HS-5 (cell line): ENCODE measurements around the gene PRIM1.
"Not testable (repeated sequence)": the region's sequence is repeated elsewhere in the genome, so short reads cannot be mapped to it uniquely, and the experiment has no call there.

Source experiments
- DNase-seq: peaks from one replicate; pipeline ENCODE4 v3.0.0-alpha.2; 2012; ENCODE audit warnings: low read depth

Gene PRIM1

GRCh38 chr12:56751712-56752598, at the start of gene PRIM1:
Gene PRIM1, minus strand, starts transcription at chr12:56752323. Its CDS starts 25 bp downstream, at chr12:56752298.
- DNase-seq = peak; percentile 55

- DNase-seq = no peak
Measured at GRCh38 chr12:56800221-56800620, 48.1 kb upstream of the PRIM1 start.

- not testable (repeated sequence) for DNase-seq
Measured at GRCh38 chr12:56799345-56799744, 47.2 kb upstream of the PRIM1 start.

- not testable (repeated sequence) for DNase-seq
Measured at GRCh38 chr12:56795791-56796190, 43.7 kb upstream of the PRIM1 start.

- not testable (repeated sequence) for DNase-seq
Measured at GRCh38 chr12:56795046-56795562, 43.0 kb upstream of the PRIM1 start.

GRCh38 chr12:56793124-56793523, 41.0 kb upstream of the PRIM1 start:
- DNase-seq = not testable (repeated sequence)

GRCh38 chr12:56792678-56793077, 40.6 kb upstream of the PRIM1 start:
- DNase-seq = no peak

- not testable (repeated sequence) for DNase-seq
Measured at GRCh38 chr12:56789429-56789828, 37.3 kb upstream of the PRIM1 start.

GRCh38 chr12:56787498-56787897, 35.4 kb upstream of the PRIM1 start:
- no peak for DNase-seq

- DNase-seq = no peak
Measured at GRCh38 chr12:56785874-56786273, 33.8 kb upstream of the PRIM1 start.

GRCh38 chr12:56785141-56785865, 33.2 kb upstream of the PRIM1 start:
- DNase-seq = no peak

- DNase-seq = no peak
Measured at GRCh38 chr12:56781726-56782125, 29.6 kb upstream of the PRIM1 start.

GRCh38 chr12:56778756-56779155, 26.6 kb upstream of the PRIM1 start:
- DNase-seq = no peak

- DNase-seq = no peak
Measured at GRCh38 chr12:56776654-56777053, 24.5 kb upstream of the PRIM1 start.

GRCh38 chr12:56775638-56776037, 23.5 kb upstream of the PRIM1 start:
- no peak for DNase-seq

GRCh38 chr12:56773113-56773512, 21.0 kb upstream of the PRIM1 start:
- no peak for DNase-seq

GRCh38 chr12:56772625-56773024, 20.5 kb upstream of the PRIM1 start:
- no peak for DNase-seq

GRCh38 chr12:56769868-56770267, 17.7 kb upstream of the PRIM1 start:
- no peak for DNase-seq

- no peak for DNase-seq
Measured at GRCh38 chr12:56768424-56768823, 16.3 kb upstream of the PRIM1 start.

GRCh38 chr12:56766535-56766934, 14.4 kb upstream of the PRIM1 start:
- DNase-seq = no peak

GRCh38 chr12:56763753-56764657, 11.9 kb upstream of the PRIM1 start:
- no peak for DNase-seq

GRCh38 chr12:56761812-56762211, 9.7 kb upstream of the PRIM1 start:
- DNase-seq = no peak
